ENCODE results near the gene ELN. TPM values are rescaled to one million over a fixed set of nuclear protein-coding genes. Genes with fewer than 3 reads are reported as not detected.

Gene ELN
- total RNA-seq, 4 donors from 2014 or later = 337 to 646 (median 447) TPM

DNA sequence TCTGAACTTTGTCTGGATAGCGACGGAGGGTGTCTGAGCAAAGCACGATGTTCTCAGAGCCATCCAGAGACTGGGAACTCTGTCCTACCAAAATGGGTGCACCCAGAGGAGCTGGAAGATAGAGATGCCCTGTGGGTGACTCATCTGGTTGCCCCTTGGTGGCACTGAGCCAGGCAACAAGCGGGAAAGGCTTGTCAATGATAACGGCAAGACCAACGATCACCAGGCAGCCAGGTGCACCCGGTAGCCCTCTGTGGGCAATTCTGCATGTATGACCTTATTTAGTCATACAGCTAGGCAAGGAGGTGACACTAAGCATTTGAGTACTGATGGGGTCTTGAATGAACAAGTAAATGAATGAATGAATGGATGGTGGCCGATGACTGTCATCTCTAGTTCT lies 2.8 kb upstream of the ELN start:
- H3K4me1 ChIP-seq = peaks cover 54 to 87% (median 82%) of the 10 kb centered on the region in 4 donors

DNA sequence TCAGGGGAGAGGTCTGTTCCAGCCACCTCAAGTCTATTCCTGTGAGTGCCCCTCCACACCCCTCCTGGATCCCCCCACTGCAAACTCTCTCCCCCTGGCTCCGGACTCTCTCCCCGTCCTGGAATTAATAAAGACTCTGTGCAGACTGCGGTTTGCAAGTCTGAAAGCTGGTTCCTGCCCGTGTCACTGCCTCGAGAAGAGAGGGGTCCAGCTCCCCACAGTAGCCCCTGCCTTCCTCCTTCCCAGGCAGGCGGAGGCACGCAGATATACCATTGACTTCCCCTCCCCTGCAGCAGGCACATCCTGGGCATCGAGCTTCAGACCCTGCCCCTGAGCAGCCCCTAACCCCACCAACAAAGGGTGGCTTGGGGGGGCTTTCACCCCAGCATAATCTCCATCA lies 2.2 kb upstream of the ELN start:
- 70% methylated on average over 8 of the region's 8 CpGs for WGBS
- Histone ChIP-seq H3K4me3 (no peak overlapping the region), H3K36me3 (no peaks in the 10 kb centered on the region), H3K27ac (replicated peaks in 1 of 4) (peak overlapping the region in 2 of 4 donors; percentile 82 to 92), H3K9me3 (no peaks in the 10 kb centered on the region), H3K27me3 (no peaks in the 10 kb centered on the region), H3K4me1 (peaks cover 55 to 93% (median 88%) of the 10 kb centered on the region in 4 donors)
- no peak for TF ChIP-seq POLR2AphosphoS5 (IDR thresholded peaks at IDR 0.05)
- TF ChIP-seq POLR2A (IDR thresholded peaks at IDR 0.05; ENCODE audit: low read depth) = no peak
- TF ChIP-seq EP300 (IDR thresholded peaks at IDR 0.05) = no peak
- TF ChIP-seq, protein P1, sequence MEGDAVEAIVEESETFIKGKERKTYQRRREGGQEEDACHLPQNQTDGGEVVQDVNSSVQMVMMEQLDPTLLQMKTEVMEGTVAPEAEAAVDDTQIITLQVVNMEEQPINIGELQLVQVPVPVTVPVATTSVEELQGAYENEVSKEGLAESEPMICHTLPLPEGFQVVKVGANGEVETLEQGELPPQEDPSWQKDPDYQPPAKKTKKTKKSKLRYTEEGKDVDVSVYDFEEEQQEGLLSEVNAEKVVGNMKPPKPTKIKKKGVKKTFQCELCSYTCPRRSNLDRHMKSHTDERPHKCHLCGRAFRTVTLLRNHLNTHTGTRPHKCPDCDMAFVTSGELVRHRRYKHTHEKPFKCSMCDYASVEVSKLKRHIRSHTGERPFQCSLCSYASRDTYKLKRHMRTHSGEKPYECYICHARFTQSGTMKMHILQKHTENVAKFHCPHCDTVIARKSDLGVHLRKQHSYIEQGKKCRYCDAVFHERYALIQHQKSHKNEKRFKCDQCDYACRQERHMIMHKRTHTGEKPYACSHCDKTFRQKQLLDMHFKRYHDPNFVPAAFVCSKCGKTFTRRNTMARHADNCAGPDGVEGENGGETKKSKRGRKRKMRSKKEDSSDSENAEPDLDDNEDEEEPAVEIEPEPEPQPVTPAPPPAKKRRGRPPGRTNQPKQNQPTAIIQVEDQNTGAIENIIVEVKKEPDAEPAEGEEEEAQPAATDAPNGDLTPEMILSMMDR (IDR thresholded peaks at IDR 0.05) = no peak
- no peak for DNase-seq (ENCODE audit: extremely low spot score)
- intact Hi-C loops (cut with DNase I) = loop anchor here (2.0 to 5.0 kb wide), 3 partner anchors 38 to 159 kb away; no protein-coding TSS in a partner anchor

More for the DNA sequence above, 2.8 kb upstream of the ELN start:
- Histone ChIP-seq H3K27ac (replicated peaks in 1 of 4) (no peak overlapping the region), H3K4me3 (no peak overlapping the region), H3K36me3 (no peaks in the 10 kb centered on the region), H3K27me3 (no peaks in the 10 kb centered on the region), H3K9me3 (no peaks in the 10 kb centered on the region)
- 78% methylated on average over 8 of the region's 8 CpGs for WGBS
- intact Hi-C loops (cut with DNase I) = loop anchor here (5.0 kb wide), 2 partner anchors 38 to 133 kb away; no protein-coding TSS in a partner anchor
- no peak for TF ChIP-seq POLR2A (IDR thresholded peaks at IDR 0.05; ENCODE audit: low read depth)
- no peak for TF ChIP-seq EP300 (IDR thresholded peaks at IDR 0.05)
- TF ChIP-seq, protein P1 (IDR thresholded peaks at IDR 0.05) = no peak
- no peak for TF ChIP-seq POLR2AphosphoS5 (IDR thresholded peaks at IDR 0.05)
- DNase-seq (ENCODE audit: extremely low spot score) = no peak

DNA sequence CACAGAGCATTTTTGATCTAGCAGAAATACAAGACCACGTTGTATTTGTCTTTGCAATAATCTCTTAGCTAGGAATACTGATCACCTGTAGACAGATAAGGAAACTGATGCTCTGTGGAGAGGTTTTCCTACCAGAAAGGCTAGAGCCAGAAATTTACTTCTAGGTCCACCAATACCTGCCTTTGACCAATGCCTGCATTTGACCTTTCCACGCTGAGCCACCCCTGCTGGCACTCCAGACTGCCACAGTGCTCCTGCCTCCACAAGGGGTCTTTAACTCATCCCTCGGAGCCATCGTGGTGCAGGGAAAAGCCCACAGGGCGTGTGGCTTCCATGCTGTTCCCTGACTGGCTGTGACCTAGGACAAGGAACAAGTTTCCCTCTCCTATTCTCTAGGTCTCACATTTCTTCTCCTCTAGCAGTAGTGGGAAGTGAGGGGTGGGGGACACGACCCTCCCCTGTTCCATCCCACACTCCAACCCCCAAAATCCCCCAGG lies 1.5 kb upstream of the ELN start:
- H3K27ac ChIP-seq (replicated peaks in 1 of 4) = peak overlapping the region; percentile 82 to 92 (median 92)
- TF ChIP-seq POLR2AphosphoS5 (IDR thresholded peaks at IDR 0.05) = no peak
- TF ChIP-seq POLR2A (IDR thresholded peaks at IDR 0.05; ENCODE audit: low read depth) = no peak
- TF ChIP-seq EP300 (IDR thresholded peaks at IDR 0.05) = no peak
- TF ChIP-seq, protein P1 (IDR thresholded peaks at IDR 0.05) = no peak
- H3K36me3 ChIP-seq = no peaks in the 10 kb centered on the region
- no peaks in the 10 kb centered on the region for H3K27me3 ChIP-seq
- DNase-seq (ENCODE audit: extremely low spot score) = no peak
- H3K9me3 ChIP-seq = no peaks in the 10 kb centered on the region
- 26% methylated on average over 6 of the region's 6 CpGs for WGBS
- H3K4me1 ChIP-seq = peaks cover 56 to 100% (median 96%) of the 10 kb centered on the region in 4 donors
- intact Hi-C loops (cut with DNase I) = loop anchor here (2.0 to 5.0 kb wide), 3 partner anchors 39 to 160 kb away; no protein-coding TSS in a partner anchor
- peak overlapping the region in 1 of 4 donors; percentile 64 for H3K4me3 ChIP-seq

DNA sequence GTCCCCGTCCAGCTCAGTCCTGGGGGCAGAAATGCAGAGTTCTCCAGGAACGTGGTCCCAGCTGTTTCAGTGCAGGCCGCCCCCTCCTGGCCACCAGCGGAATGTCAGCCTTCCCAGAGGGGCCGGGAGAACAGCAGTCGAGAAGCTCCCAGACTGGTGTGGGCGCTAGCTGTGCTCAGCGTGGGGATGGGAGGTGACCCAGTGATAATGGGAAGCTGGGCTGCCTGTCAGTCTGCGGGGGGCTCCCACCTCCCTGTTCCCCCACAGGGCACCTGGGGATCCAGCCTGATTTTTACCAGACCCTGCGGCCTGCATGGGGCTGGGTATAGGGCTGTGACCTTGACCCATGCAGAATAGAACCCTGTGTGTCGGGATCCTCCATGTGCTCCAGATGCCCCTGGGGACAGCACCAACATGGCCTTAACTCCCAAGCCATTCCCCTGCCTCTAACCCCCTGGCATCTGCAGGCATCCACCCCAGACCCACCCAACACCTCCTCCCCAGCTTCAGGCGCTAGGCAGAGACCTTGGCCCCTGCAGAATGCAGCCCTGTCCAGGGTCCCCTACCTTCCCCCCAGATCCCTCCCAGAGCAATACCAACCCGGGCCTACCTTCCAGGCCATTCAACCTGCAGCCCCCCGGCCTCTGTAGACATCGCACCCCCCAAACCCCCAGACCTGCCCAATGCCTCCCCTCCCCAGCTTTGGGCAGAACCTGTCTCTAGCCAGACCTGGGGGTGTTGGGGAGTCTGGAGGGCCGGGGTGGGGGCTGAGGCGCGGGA lies 880 bp upstream of the ELN start:
- Histone ChIP-seq H3K4me3 (peak overlapping the region; percentile 64 to 82 (median 70)), H3K36me3 (no peaks in the 10 kb centered on the region), H3K27me3 (no peaks in the 10 kb centered on the region), H3K27ac (replicated peaks in 1 of 4) (peak overlapping the region; percentile 82 to 92 (median 92)), H3K9me3 (no peaks in the 10 kb centered on the region), H3K4me1 (peaks cover 58 to 100% (median 97%) of the 10 kb centered on the region in 4 donors)
- peak; percentile 23 to 70 for TF ChIP-seq POLR2AphosphoS5 (IDR thresholded peaks at IDR 0.05)
- no peak for TF ChIP-seq EP300 (IDR thresholded peaks at IDR 0.05)
- TF ChIP-seq, protein P1 (IDR thresholded peaks at IDR 0.05) = peak; percentile 96 to 97 (median 97)
- TF ChIP-seq POLR2A (IDR thresholded peaks at IDR 0.05; ENCODE audit: low read depth) = no peak
- DNase-seq (ENCODE audit: extremely low spot score) = peak; percentile 96
- WGBS = 15% methylated on average over 10 of the region's 18 CpGs
- intact Hi-C loops (cut with DNase I) = loop anchor here (2.0 to 5.0 kb wide), 3 partner anchors 40 to 160 kb away; no protein-coding TSS in a partner anchor

Measured in esophagus muscularis mucosa (tissue), 4 donors.